Measurements from ENCODE around the gene SLC24A3. TPM values are rescaled to one million over a fixed set of nuclear protein-coding genes. Genes with fewer than 3 reads are reported as not detected.

The SLC24A3 gene
- total RNA-seq, 1 experiment from 2014 or later = not detected

DNA sequence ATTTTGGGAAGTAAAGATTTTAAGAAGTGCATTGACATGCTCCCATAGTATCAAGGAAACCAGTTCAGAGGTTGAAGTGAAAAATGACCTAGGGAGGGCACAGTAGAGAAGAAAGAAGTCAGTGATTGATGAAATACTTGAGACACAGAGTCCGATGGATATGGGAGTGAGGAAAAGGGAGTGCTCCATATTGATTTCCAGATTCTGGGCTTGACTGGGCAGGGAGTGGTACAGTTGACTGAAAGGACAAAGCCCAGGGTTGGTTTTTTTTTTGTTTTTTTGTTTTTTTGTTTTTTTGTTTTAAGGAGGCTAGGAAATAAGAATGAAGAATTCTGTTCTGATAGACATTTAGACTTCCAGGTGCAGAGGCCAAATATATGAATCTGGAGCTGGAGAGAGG, 458.9 kb downstream of the SLC24A3 start:
- in situ Hi-C loops (cut with HindIII; ENCODE audit: low pct_unique_long_range_greater_than_20kb, low sequenced_read_pairs) = no loop called here
- CTCF ChIA-PET = no interaction called here

DNA sequence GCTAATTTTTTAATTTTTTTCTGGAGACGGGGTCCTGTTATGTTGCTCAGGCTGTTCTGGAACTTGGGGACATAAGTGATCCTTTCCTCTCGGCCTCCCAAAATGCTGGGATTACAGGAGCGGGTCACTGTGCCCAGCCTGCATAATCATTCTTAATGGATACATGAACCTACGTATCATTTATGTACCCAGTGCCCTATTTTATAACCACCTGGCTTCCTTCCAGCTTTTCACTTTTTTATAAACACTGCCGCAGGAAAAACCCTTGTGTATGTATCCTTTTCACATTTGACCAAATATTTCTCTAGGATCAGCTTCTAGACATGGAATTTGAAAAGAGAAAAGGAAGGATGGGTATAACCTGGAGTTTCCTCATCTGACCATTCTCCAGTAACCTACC, 460.1 kb downstream of the SLC24A3 start:
- ChIA-PET POLR2A (no interaction called here), CTCF (no interaction called here)
- no peak for ATAC-seq
- no peak for DNase-seq (ENCODE audit: low read depth, low spot score)
- Histone ChIP-seq H3K36me3 (ENCODE audit: control insufficient read depth, insufficient read depth, low read length) (no peaks in the 10 kb centered on the region), H3K27ac (ENCODE audit: low read length) (no peak overlapping the region), H3K27me3 (ENCODE audit: control insufficient read depth, insufficient read depth, low read length) (peaks cover 9% of the 10 kb centered on the region), H3K9me3 (ENCODE audit: control insufficient read depth, insufficient read depth, low read depth, low read length) (no peaks in the 10 kb centered on the region), H3K4me1 (ENCODE audit: control insufficient read depth, insufficient read depth, low read length) (no peaks in the 10 kb centered on the region), H3K4me3 (ENCODE audit: low read depth in 2 of 2, low read length in 2 of 2) (no peak overlapping the region)
- intact Hi-C loops (cut with micrococcal nuclease; ENCODE audit: unreplicated experiment) (no loop called here), in situ Hi-C loops (cut with HindIII; ENCODE audit: low pct_unique_long_range_greater_than_20kb, low sequenced_read_pairs) (no loop called here)
- BruUV-seq (replicated peaks) = no TSS peak
- TF ChIP-seq SIN3A (IDR thresholded peaks at IDR 0.05; ENCODE audit: borderline replicate concordance, insufficient read depth, low read depth, low read length) (no peak), REST (IDR thresholded peaks at IDR 0.05; ENCODE audit: insufficient read depth in 1 of 2, low read depth in 2 of 2, low read length in 1 of 2) (no peak), POLR2AphosphoS5 (IDR thresholded peaks at IDR 0.05; ENCODE audit: low read depth, low read length) (no peak), TCF7L2 (IDR thresholded peaks at IDR 0.05; ENCODE audit: low read depth, low read length) (no peak)
- TF ChIP-seq, protein P1, sequence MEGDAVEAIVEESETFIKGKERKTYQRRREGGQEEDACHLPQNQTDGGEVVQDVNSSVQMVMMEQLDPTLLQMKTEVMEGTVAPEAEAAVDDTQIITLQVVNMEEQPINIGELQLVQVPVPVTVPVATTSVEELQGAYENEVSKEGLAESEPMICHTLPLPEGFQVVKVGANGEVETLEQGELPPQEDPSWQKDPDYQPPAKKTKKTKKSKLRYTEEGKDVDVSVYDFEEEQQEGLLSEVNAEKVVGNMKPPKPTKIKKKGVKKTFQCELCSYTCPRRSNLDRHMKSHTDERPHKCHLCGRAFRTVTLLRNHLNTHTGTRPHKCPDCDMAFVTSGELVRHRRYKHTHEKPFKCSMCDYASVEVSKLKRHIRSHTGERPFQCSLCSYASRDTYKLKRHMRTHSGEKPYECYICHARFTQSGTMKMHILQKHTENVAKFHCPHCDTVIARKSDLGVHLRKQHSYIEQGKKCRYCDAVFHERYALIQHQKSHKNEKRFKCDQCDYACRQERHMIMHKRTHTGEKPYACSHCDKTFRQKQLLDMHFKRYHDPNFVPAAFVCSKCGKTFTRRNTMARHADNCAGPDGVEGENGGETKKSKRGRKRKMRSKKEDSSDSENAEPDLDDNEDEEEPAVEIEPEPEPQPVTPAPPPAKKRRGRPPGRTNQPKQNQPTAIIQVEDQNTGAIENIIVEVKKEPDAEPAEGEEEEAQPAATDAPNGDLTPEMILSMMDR (IDR thresholded peaks at IDR 0.05) = no peak

More for the DNA sequence above, 458.9 kb downstream of the SLC24A3 start:
- Histone ChIP-seq H3K36me3 (ENCODE audit: control insufficient read depth, insufficient read depth, low read length) (no peaks in the 10 kb centered on the region), H3K27ac (ENCODE audit: low read length) (no peak overlapping the region), H3K4me3 (ENCODE audit: low read depth in 2 of 2, low read length in 2 of 2) (no peak overlapping the region), H3K9me3 (ENCODE audit: control insufficient read depth, insufficient read depth, low read depth, low read length) (no peaks in the 10 kb centered on the region), H3K4me1 (ENCODE audit: control insufficient read depth, insufficient read depth, low read length) (no peaks in the 10 kb centered on the region), H3K27me3 (ENCODE audit: control insufficient read depth, insufficient read depth, low read length) (peaks cover 9% of the 10 kb centered on the region)
- ATAC-seq (no peak), DNase-seq (ENCODE audit: low read depth, low spot score) (no peak)
- no TSS peak for BruUV-seq (replicated peaks)
- intact Hi-C loops (cut with micrococcal nuclease; ENCODE audit: unreplicated experiment) = no loop called here
- TF ChIP-seq SIN3A (IDR thresholded peaks at IDR 0.05; ENCODE audit: borderline replicate concordance, insufficient read depth, low read depth, low read length) (no peak), TCF7L2 (IDR thresholded peaks at IDR 0.05; ENCODE audit: low read depth, low read length) (no peak), POLR2AphosphoS5 (IDR thresholded peaks at IDR 0.05; ENCODE audit: low read depth, low read length) (no peak), REST (IDR thresholded peaks at IDR 0.05; ENCODE audit: insufficient read depth in 1 of 2, low read depth in 2 of 2, low read length in 1 of 2) (no peak)
- TF ChIP-seq, protein P1 (IDR thresholded peaks at IDR 0.05) = no peak
- POLR2A ChIA-PET = no interaction called here

Measured in Panc1 (cell line).